PC-3 (cell line): ENCODE measurements around the gene FBXL16. TPM values are rescaled to one million over a fixed set of nuclear protein-coding genes. Genes with fewer than 3 reads are reported as not detected.

Experiments
- ATAC-seq: fragments of 200-7000 bp; cut with Tn5 transposase; 2 replicates; pipeline ENCODE4 v1.9.1; 2020; ENCODE audit warnings: mild to moderate bottlenecking, moderate library complexity
- BruUV-seq: library from RNA; stranded (reverse); fragments of 400-500 nt; replicated peaks from 2 replicates; lab custom pipeline; 2021; lab: Mats Ljungman, UMichigan
- CTCF ChIA-PET: fragments of 300-600 bp; sonication (Branson Sonifier 250); formaldehyde crosslinking; loops from one replicate; lab custom pipeline; 2022; ENCODE audit warnings: antibody characterized with exemption; lab: Charles Lee
- POLR2A ChIA-PET: fragments of 300-600 bp; sonication (Branson Sonifier 250); formaldehyde crosslinking; loops from one replicate; lab custom pipeline; 2022; ENCODE audit warnings: antibody characterized with exemption; ENCODE audit not compliant: unreplicated experiment; lab: Charles Lee
- DNase-seq: peaks from one replicate; pipeline ENCODE4 v3.0.0-alpha.2; 2015
- H2AFZ ChIP-seq: fragments of 300-600 bp; sonication (generic); 2 replicates; pipeline ENCODE4 v1.6.0; 2016; ENCODE audit warnings: antibody characterized with exemption, low read length
- H3F3A ChIP-seq: fragments of 300-600 bp; sonication (generic); one replicate; pipeline ENCODE4 v1.6.0; 2017; ENCODE audit warnings: antibody characterized with exemption, low read length, control low read depth, mild to moderate bottlenecking; ENCODE audit not compliant: unreplicated experiment
- H3K27ac ChIP-seq: fragments of 300-600 bp; sonication (generic); 2 replicates; pipeline ENCODE4 v1.5.1; 2016; ENCODE audit warnings: mild to moderate bottlenecking, low read length
- H3K27me3 ChIP-seq: fragments of 300-600 bp; sonication (generic); 2 replicates; pipeline ENCODE4 v1.6.1; 2016; ENCODE audit warnings: low read length, mixed read lengths
- H3K36me3 ChIP-seq: fragments of 300-600 bp; sonication (generic); 2 replicates; pipeline ENCODE4 v1.6.1; 2016; ENCODE audit warnings: low read depth, mixed run types, low read length, mixed read lengths
- H3K4me1 ChIP-seq: fragments of 300-600 bp; sonication (generic); 2 replicates; pipeline ENCODE4 v1.5.1; 2016; ENCODE audit warnings: low read length; ENCODE audit not compliant: insufficient read depth
- H3K4me2 ChIP-seq: fragments of 300-600 bp; sonication (generic); 2 replicates; pipeline ENCODE4 v1.6.0; 2016; ENCODE audit warnings: low read length
- H3K4me3 ChIP-seq: fragments of 300-600 bp; sonication (generic); 2 replicates; pipeline ENCODE4 v1.5.1; 2016; ENCODE audit warnings: mild to moderate bottlenecking, low read length, mixed read lengths
- H3K79me2 ChIP-seq: fragments of 300-600 bp; sonication (generic); 2 replicates; pipeline ENCODE4 v1.6.1; 2017; ENCODE audit warnings: low read length, mixed read lengths
- H3K9ac ChIP-seq: fragments of 300-600 bp; sonication (generic); 2 replicates; pipeline ENCODE4 v1.6.0; 2016; ENCODE audit warnings: mild to moderate bottlenecking, low read length
- H3K9me2 ChIP-seq: fragments of 300-600 bp; sonication (generic); replicated peaks from 2 replicates; pipeline ENCODE4 v1.6.1; 2016; ENCODE audit warnings: mixed run types, low read length, mixed read lengths
- H3K9me3 ChIP-seq: fragments of 300-600 bp; sonication (generic); 2 replicates; pipeline ENCODE4 v1.6.1; 2016; ENCODE audit warnings: low read length, mixed read lengths
- H4K20me1 ChIP-seq: fragments of 300-600 bp; sonication (generic); 2 replicates; pipeline ENCODE4 v1.6.1; 2016; ENCODE audit warnings: low read length, mixed read lengths
- EZH2 ChIP-seq: fragments of 300-600 bp; sonication (generic); IDR thresholded peaks from one replicate; pipeline ENCODE4 v1.6.1; 2017; ENCODE audit warnings: antibody characterized with exemption, mild to moderate bottlenecking, low read length; ENCODE audit not compliant: unreplicated experiment
- EZH2phosphoT487 ChIP-seq: fragments of 300-600 bp; sonication (generic); IDR thresholded peaks from 2 replicates; pipeline ENCODE4 v1.6.1; 2018; ENCODE audit warnings: mild to moderate bottlenecking, antibody characterized with exemption, low read length, borderline replicate concordance
- intact Hi-C: fragments of 100-400 bp; cut with micrococcal nuclease; formaldehyde crosslinking; loops from 2 replicates; pipeline ENCODE4 v1.9.0; 2023
- total RNA-seq: library from RNA; depleted of rRNA; stranded (reverse); fragments of >200 nt; gene quantifications from 2 replicates; pipeline ENCODE4 v1.2.3, GENCODE V29; 2014
- TF ChIP-seq, protein P1 (sequence below): fragments of 300-600 bp; sonication (generic); conservative IDR thresholded peaks from 2 replicates; pipeline ENCODE4 v1.5.1; 2017; ENCODE audit warnings: antibody characterized with exemption, low read depth, mild to moderate bottlenecking, low read length

Gene FBXL16
- total RNA-seq, 1 experiment from 2014 or later: 7.5 TPM

DNA sequence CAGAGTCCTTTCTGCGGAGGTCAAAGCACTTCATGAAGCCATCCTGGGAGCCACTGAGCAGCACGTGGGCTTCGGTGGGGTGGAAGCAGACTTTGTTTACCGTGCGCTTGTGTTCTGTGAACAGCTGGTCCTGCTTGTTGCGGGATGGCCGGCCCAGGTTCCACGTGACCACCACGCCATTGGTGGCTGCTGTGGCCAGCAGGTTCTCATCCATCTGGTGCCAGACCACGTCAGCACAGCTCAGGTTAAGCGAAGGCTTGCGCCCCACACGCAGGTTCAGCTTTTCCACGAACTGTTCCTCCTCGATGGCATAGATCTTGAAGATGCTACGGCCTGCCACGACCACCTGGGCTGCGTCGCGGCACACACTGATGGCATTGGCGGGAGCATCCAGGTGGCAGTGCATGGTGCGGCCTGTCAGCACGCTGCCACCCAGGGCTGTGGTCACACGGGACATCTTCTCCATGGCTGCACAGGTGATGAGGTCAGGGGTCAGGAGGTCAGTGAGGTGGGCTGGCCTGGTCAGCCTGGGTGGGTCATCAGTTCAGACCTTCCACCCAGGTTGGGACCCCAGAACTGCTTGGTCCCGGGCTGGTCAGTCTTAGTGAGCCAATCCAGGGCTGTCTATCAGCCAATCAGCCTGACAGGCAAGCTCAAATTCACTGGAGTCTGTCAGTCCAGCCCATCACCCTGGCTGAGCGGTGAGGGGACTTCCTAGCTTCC, 16.3 kb downstream of the FBXL16 start:
- H3K9me3 ChIP-seq: no peaks in the 10 kb centered on the region
- peaks cover 4% of the 10 kb centered on the region for H3F3A ChIP-seq
- ChIA-PET POLR2A (no interaction called here), CTCF (no interaction called here)
- no peaks in the 10 kb centered on the region for H3K9me2 ChIP-seq
- H3K79me2 ChIP-seq: peaks cover 12% of the 10 kb centered on the region
- peak overlapping the region; percentile 99 for H3K4me3 ChIP-seq
- ATAC-seq (no peak), DNase-seq (no peak)
- TF ChIP-seq, protein P1, sequence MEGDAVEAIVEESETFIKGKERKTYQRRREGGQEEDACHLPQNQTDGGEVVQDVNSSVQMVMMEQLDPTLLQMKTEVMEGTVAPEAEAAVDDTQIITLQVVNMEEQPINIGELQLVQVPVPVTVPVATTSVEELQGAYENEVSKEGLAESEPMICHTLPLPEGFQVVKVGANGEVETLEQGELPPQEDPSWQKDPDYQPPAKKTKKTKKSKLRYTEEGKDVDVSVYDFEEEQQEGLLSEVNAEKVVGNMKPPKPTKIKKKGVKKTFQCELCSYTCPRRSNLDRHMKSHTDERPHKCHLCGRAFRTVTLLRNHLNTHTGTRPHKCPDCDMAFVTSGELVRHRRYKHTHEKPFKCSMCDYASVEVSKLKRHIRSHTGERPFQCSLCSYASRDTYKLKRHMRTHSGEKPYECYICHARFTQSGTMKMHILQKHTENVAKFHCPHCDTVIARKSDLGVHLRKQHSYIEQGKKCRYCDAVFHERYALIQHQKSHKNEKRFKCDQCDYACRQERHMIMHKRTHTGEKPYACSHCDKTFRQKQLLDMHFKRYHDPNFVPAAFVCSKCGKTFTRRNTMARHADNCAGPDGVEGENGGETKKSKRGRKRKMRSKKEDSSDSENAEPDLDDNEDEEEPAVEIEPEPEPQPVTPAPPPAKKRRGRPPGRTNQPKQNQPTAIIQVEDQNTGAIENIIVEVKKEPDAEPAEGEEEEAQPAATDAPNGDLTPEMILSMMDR: no peak
- TF ChIP-seq EZH2 (no peak), EZH2phosphoT487 (no peak)
- H2AFZ ChIP-seq: peak overlapping the region; percentile 81; the same call in 1 of the 2 replicates
- H3K27me3 ChIP-seq: no peaks in the 10 kb centered on the region
- intact Hi-C loops: no loop called here
- peak overlapping the region; percentile 91 for H3K9ac ChIP-seq
- no peaks in the 10 kb centered on the region for H3K36me3 ChIP-seq
- no peaks in the 10 kb centered on the region for H4K20me1 ChIP-seq
- peak overlapping the region; percentile 100 for H3K4me2 ChIP-seq
- BruUV-seq: no TSS peak
- H3K4me1 ChIP-seq: peaks cover 10% of the 10 kb centered on the region
- H3K27ac ChIP-seq: no peak overlapping the region

DNA sequence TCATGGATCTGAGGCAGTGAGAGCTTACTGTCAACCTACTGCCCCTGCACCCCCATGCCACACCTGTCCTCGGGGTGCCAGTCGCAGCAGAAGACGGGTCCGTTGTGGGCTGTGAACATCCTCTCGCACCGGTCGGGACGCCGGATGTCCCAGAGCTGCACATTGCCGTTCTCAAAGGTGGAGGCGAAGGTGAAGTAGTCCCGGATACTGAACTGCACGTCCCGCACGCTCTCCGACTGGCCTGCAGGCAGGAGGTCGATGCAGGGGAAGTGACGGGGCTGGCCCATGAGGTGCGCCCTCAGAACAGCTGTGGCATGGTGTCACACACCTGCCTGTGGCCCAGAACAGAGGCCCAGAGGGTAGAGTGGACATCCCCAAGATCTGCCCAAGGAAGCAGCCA, 18.1 kb downstream of the FBXL16 start:
- ChIA-PET CTCF (no interaction called here), POLR2A (no interaction called here)
- no TSS peak for BruUV-seq
- H3K79me2 ChIP-seq: peaks cover 25% of the 10 kb centered on the region
- H2AFZ ChIP-seq: no peak overlapping the region
- peaks cover under 1% of the 10 kb centered on the region for H3F3A ChIP-seq
- H3K9ac ChIP-seq: no peak overlapping the region
- H3K9me2 ChIP-seq: no peaks in the 10 kb centered on the region
- peaks cover 2% of the 10 kb centered on the region; the same call in 1 of the 2 replicates for H3K36me3 ChIP-seq
- no peaks in the 10 kb centered on the region for H3K9me3 ChIP-seq
- H3K4me3 ChIP-seq: no peak overlapping the region
- peaks cover 21% of the 10 kb centered on the region for H3K4me1 ChIP-seq
- H3K27me3 ChIP-seq: no peaks in the 10 kb centered on the region
- DNase-seq (no peak), ATAC-seq (no peak)
- no peak for TF ChIP-seq EZH2
- no peak for TF ChIP-seq EZH2phosphoT487
- TF ChIP-seq, protein P1: no peak
- H3K4me2 ChIP-seq: no peak overlapping the region
- intact Hi-C loops: no loop called here
- H4K20me1 ChIP-seq: peaks cover 1% of the 10 kb centered on the region; the same call in 1 of the 2 replicates
- H3K27ac ChIP-seq: no peak overlapping the region
